Mammary epithelial cell (primary cell): Measurements from ENCODE around the gene GPR31.

Experiments used
- CTCF ChIP-seq, 2 donors: IDR thresholded peaks in 1 of 2; conservative IDR thresholded peaks in 1 of 2; 2 replicates each; pipeline ENCODE4 v1.5.1; 2011 to 2012; ENCODE audit warnings: inconsistent platforms in 2 of 2, low read length in 2 of 2, mild to moderate bottlenecking in 2 of 2, control low read depth in 1 of 2, low read depth in 1 of 2; ENCODE audit not compliant: insufficient read depth in 1 of 2; ENCODE audit errors: extremely low read depth in 1 of 2
- EZH2 ChIP-seq: IDR thresholded peaks from 2 replicates; pipeline ENCODE4 v1.6.1; 2012; ENCODE audit warnings: low read length, inconsistent platforms, borderline replicate concordance

- no peak for TF ChIP-seq CTCF (conservative IDR thresholded peaks at IDR 0.05 in 1 of 2, IDR thresholded peaks at IDR 0.05 in 1 of 2; ENCODE audit: extremely low read depth in 1 of 2, insufficient read depth in 1 of 2, low read depth in 1 of 2, low read length in 2 of 2)
- no peak for TF ChIP-seq EZH2
Observed at GRCh38 chr6:167109651-167110050, 48.1 kb downstream of the GPR31 start.
